GM19452 (cell line): Measurements from ENCODE around the gene CCDC40.
"Not testable (repeated sequence)": the region's sequence is repeated elsewhere in the genome, so short reads cannot be mapped to it uniquely, and the experiment has no call there.

Experiments used
- ATAC-seq: cut with Tn5 transposase; IDR thresholded peaks from one replicate; pipeline ENCODE4 v1.9.1; 2021; ENCODE audit not compliant: unreplicated experiment

CCDC40 gene

GRCh38 chr17:80072410-80072809 is 36.0 kb downstream of the CCDC40 start:
- no peak for ATAC-seq

GRCh38 chr17:80080081-80080480 is 43.6 kb downstream of the CCDC40 start:
- ATAC-seq, result no peak

- ATAC-seq, result no peak
Measured at GRCh38 chr17:80081596-80081995, 45.2 kb downstream of the CCDC40 start.

DNA sequence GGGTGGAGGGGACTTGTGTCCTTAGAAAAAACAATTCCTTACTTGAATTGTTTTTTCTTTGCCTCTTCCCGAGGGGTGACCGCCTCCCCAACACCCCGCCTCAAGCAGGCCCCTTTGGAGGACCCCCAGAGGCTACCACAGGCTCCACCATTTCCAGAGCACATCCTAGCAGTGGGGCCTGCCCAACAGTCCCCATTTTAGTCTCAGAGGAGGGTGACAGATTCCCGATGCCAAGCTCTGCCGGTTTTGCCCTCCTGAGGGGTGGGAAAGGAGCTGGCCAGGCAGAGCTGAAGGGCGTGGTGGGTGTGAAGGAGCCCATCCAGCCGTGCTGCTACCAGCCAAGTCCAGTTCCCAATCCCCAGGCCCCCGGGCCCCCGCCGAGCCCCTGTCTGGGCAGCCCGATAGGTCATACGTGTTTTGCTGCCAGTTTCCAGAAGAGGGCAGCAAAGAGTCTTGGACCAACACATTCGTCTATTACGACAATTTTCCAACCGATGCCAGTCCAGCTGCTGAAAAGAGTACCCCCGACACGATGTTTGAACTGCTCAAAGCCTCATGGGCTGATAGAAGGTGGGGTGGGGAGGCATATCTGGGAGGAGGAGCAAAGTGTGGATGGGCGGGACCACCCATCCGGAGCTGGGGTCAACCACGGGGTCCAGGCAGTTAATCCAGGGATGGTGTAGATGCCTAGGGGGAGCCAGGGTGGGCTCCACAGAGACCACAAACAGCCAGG is 46.1 kb downstream of the CCDC40 start:
- ATAC-seq, result no peak

DNA sequence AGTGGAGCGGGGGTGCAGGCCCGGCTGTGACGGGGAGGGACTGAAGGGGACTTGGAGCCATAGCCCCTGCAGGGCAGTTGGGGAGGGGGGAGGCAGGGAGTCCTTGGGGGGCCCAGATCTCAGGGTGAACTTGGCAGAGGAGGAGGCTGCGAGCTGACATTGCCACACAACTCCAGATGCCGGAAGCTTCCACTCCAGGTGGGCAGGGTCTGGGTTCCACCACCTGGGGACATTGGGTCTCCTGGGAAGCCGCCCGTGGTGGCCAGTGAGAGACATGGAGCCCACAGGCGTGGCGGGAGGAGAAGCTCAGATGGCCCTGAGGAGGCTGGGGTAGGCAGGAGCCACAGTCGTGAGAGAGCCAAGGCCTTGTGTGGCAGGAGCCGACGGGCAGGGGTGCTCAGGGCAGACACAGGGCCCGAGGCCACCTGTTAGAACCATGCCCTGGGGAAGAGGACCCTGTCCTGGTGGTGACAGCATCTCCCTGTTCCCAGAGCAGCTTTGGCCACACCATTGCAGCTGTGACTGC is 46.8 kb downstream of the CCDC40 start:
- ATAC-seq, result no peak

GRCh38 chr17:80084773-80085172 is 48.3 kb downstream of the CCDC40 start:
- ATAC-seq, result no peak

DNA sequence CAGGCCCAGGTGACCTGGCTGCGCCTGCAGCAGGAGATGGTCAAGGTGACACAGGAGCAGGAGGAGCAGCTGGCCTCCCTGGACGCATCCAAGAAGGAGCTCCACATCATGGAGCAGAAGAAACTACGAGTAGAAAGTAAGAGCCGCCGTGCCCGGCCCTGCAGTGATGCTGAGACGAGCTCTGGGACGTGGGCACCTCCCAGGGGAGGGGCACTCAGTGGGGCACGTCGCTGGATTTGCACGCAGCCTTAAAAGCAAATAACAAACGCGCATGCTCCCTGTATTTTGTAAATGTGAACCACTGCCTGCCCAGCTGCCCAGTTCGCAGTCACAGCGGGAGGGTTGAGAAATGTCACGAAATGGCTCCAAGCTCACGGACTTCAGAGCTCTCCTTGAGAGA is 49.6 kb downstream of the CCDC40 start:
- ATAC-seq, result no peak

GRCh38 chr17:80086616-80087015 is 50.2 kb downstream of the CCDC40 start:
- ATAC-seq, result no peak

DNA sequence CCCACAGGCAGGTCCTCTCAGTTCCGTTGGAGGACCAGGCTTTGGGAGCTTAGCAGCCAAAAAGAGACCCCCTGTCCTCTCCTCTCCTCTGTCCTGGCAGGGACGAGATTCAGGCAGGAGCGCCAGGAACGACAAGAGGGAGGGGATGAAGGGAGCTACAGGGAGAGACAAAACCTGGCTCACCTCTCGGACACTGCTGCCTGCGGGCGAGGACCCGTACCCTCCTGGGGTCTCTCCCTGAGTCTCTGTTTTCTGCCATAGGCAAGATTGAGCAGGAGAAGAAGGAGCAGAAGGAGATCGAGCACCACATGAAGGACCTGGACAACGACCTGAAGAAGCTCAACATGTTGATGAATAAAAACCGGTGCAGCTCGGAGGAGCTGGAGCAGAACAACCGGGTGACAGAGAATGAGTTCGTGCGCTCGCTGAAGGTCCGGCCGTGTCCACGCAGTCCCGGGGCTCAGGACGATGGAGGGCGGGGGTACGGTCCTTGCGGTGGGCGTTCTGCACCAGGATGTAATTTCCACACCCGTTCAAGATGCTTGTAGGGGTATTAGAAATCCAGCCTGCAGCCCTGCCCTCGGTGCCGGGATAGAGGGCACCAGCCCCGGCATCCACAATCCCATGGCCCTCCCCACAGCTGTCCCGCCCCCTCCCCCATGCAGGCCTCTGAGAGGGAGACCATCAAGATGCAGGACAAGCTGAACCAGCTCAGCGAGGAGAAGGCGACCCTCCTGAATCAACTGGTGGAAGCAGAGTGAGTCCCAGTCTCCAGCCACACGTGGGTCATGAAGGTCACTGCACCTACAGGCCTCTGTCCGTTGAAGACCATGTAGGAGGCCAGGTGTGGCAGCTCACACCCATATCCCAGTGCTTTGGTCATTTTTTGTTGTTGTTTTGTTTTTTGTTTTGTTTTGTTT is 51.2 kb downstream of the CCDC40 start:
- ATAC-seq, result no peak

DNA sequence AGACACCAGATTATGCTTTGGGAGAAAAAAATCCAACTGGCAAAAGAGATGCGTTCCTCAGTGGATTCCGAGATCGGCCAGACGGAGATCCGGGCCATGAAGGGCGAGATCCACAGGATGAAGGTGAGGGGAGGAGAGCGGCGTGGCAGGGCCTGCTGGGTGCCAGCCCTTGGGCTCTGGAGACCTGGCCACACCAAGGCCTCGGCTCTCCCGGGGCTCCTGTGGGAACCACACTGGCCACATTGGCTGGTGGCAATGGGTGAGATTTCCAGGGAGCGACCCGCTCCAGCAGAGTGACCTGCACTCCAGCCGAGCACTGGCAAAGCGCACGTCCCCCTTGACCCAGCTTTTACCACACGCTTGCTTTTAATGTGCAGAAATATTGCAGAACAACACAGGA is 53.3 kb downstream of the CCDC40 start:
- no peak for ATAC-seq

DNA sequence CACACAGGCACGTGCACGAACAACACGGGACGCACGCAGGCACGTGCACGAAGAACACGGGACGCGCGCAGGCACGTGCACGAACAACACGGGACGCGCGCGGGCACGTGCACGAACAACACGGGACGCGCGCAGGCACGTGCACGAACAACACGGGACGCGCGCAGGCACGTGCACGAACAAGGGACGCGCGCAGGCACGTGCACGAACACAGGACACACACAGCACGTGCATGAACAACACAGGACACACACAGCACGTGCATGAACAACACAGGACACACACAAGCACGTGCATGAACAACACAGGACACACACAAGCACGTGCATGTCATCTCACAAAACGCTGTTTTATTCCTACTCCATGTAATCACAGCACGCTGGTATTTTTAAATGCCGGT is 53.7 kb downstream of the CCDC40 start:
- ATAC-seq, result not testable (repeated sequence)

DNA sequence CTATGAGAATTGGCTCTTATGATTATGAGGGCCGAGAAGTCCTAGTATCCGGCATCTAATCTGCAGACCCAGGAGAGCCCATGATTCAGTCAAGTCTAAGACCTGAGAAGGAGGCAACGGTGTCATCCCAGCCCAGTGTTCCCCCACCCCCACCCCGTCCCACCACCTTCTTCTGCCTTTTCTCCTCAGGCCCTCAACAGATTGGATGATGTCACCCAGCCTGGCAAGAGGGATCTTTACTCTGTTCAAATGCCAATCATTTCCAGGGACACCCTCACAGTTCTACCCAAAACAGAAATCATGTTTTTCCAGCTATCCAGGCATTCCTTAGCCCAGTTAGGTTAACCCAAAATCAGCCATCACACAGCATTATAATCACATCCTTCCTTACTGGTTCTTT is 54.9 kb downstream of the CCDC40 start:
- no peak for ATAC-seq

GRCh38 chr17:80092959-80093358 is 56.5 kb downstream of the CCDC40 start:
- no peak for ATAC-seq

DNA sequence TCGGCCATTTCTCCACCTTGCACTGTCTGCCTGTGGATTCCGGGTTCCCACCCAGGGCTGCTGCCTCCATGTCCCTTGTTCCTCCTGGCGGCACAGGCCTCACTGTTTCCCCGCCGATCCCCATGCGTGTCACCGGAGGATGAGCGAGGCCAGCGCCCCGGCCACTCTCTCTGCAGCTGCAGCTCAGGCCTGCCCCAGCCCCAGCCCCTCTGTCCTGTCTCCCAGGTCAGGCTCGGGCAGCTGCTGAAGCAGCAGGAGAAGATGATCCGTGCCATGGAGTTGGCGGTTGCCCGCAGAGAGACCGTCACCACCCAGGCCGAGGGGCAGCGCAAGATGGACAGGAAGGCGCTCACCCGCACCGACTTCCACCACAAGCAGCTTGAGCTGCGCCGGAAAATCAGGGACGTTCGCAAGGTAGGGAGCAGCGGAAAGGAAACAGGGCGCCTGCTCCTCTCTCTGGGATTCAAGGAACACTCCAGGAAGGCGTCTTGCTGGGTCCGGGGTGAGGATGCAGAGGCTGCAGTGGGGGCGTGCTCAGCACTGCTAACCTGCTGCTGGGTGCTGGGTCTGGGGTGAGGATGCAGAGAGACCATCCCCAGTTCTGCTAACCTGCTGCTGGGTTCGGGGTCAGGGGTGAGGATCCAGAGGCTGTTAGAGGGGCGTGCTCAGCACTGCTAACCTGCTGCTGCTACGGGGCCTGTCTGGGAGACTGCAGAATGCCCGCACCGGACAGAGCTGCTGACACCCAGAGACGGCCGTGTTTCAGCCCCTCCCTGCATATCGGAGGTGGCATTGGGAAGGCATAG is 58.8 kb downstream of the CCDC40 start:
- ATAC-seq, result no peak

DNA sequence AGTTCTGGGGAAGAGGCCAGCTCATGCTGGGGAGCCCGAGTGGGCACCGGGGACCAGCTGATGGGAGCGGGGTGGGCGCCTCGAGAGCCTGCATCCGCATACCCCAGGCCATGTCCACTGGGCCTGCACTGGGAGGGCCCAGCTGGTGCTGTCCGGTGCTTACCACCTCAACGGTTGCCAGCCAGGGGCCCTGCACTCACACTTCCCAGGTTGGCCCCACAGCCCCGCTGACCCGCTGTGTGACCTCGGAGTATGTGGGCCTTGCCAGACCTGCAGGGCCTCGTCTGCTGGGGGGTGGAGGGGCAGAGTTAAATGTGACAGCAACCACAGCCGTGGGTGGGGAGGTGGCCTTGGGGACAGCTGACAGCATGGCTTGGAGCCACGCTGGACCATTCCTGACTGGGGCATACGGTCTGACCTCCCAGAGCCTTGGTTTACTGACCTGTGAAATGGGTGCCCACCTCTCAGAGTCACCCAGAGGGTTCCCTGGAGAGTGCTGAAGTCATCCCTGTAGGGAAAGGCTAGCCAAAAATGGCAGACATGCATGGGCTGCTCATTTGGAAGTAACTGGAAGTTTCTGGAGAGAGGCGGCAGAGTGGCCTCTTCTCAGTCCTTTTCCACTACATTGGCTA is 59.5 kb downstream of the CCDC40 start:
- no peak for ATAC-seq

DNA sequence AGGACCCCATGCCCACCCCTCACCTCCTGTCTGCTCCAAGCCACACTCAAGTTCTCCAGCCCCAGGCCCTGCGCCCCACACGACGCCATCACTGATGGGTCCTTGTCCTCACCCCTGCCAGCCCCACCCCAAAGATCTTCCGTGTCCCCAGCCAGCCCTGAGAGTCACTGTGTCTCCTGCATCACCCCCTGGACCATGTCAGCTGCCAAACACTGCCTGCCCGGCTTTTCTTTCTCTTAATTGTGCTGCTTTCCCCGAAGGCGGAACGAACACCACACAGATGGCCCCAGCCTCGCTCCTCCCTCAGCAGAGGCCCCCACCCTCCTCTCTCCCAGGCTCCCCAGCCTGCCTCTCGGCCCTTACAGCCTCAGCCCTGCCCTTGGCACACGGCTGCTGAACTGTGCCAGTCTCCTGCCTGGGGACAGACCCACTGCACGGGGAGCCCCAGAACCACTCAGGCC is 60.1 kb downstream of the CCDC40 start:
- no peak for ATAC-seq

DNA sequence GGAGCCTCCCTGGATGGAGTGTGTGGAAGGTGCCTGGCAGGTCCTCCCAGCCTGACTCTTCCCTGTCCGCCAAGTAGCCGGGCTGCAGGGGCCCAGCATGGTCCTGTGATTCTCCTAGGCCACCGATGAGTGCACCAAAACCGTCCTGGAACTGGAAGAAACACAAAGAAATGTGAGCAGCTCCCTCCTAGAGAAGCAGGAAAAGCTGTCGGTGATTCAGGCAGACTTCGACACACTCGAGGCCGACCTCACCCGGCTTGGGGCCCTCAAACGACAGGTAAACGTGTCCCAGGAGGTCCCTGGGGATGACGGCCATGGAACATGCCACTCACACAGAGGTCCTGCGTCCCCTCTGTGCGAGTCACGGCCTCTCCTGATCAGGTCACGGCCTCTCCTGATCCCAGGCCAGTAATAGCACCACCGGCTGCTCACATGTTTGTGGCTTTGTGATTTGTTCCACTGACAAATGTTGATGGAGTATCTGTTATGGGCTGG is 60.7 kb downstream of the CCDC40 start:
- ATAC-seq, result no peak

DNA sequence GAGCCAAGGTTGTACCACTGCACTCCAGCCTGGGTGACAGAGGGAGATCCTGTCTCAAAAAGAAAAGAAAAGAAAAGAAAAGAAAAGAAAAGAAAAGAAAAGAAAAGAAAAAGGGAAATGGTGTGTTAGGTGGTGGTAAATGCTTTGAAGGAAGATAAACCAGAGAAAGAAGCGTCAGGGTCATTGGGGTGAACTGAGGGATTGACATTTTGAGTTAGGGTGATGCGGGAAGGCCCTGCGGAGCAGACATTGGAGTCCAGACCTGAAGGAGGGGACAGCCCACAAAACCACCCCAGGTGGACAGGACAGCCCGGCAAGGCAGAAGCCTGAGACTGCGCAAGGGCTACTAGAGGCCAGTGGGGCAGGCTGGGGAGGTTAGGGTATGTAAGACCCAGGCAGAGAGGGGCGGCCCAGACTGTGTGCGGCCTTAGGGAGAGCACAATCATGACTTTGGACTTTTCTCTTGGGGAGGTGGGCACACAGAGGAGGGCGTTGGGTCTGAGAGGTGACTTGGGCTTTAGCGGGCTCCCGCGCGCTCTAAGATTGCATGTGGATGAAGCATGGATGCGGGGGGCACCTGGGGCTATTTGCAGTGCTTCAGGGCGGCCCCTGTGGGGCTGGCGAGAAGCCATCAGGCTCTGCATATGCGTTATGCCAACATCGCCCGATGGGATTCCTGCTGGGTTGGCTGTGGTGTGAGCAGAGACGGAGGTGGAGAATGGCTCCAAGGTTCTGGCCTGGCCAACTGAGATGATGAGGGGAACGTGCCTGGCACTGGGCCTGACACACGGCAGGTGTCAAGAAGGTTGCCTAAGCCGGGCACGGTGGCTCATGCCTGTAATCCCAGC is 61.6 kb downstream of the CCDC40 start:
- ATAC-seq, result no peak

DNA sequence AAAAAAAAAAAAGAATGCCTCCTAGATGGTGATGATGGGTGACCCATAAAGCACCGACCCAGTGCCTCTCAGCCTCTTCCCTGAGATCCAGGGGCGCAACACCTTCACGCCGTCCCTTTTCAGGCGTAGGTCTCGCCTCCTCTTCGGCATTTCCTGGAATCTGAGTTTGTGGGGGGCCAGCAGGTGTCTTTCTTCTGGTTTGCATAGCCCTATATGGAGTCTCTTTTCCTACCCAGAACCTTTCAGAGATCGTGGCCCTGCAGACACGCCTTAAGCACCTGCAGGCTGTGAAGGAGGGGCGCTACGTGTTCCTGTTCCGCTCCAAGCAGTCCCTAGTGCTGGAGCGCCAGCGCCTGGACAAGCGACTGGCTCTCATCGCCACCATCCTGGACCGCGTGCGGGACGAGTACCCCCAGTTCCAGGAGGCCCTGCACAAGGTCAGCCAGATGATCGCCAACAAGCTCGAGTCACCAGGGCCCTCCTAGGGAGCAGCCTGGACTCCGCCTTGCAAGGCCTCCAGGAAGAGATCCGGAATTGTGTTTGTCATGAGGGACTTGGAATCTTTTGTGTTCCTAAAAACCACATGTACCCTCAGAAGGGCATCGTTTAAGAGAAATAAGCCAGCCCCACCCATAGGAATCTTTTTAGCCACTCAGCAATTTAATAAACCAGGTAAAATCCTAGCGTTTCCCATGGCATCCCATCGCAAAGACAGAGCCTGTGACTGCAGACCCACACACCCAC is 63.0 kb downstream of the CCDC40 start:
- ATAC-seq, result no peak
